Astrocyte of the cerebellum (primary cell): ENCODE data around the gene MMRN2.
"Not testable (repeated sequence)": the region's sequence is repeated elsewhere in the genome, so short reads cannot be mapped to it uniquely, and the experiment has no call there.

ENCODE experiments used
- DNase-seq: peaks from one replicate; pipeline ENCODE4 v3.0.0-alpha.2; 2011; ENCODE audit warnings: low read depth
- H3K4me3 ChIP-seq: 2 replicates; pipeline ENCODE4 v1.5.1; 2011; ENCODE audit warnings: mild to moderate bottlenecking, low read depth, low read length, moderate library complexity
- in situ Hi-C: cut with HindIII; loops from 2 replicates; pipeline ENCODE4 v1.10.0; 2017; ENCODE audit warnings: low sequenced_read_pairs
- TF ChIP-seq, protein P1 (sequence below): IDR thresholded peaks from 2 replicates; pipeline ENCODE4 v1.5.1; 2012; ENCODE audit warnings: low read length, low read depth, moderate library complexity, mild to moderate bottlenecking; ENCODE audit errors: missing control alignments

MMRN2 gene, protein sequence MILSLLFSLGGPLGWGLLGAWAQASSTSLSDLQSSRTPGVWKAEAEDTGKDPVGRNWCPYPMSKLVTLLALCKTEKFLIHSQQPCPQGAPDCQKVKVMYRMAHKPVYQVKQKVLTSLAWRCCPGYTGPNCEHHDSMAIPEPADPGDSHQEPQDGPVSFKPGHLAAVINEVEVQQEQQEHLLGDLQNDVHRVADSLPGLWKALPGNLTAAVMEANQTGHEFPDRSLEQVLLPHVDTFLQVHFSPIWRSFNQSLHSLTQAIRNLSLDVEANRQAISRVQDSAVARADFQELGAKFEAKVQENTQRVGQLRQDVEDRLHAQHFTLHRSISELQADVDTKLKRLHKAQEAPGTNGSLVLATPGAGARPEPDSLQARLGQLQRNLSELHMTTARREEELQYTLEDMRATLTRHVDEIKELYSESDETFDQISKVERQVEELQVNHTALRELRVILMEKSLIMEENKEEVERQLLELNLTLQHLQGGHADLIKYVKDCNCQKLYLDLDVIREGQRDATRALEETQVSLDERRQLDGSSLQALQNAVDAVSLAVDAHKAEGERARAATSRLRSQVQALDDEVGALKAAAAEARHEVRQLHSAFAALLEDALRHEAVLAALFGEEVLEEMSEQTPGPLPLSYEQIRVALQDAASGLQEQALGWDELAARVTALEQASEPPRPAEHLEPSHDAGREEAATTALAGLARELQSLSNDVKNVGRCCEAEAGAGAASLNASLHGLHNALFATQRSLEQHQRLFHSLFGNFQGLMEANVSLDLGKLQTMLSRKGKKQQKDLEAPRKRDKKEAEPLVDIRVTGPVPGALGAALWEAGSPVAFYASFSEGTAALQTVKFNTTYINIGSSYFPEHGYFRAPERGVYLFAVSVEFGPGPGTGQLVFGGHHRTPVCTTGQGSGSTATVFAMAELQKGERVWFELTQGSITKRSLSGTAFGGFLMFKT

GRCh38 chr10:86957471-86958115, at the start of gene MMRN2:
TSS of gene MMRN2 (minus strand) at chr10:86957615. CDS start at chr10:86957541, 74 bp downstream.
- H3K4me3 ChIP-seq: no peak within 1 kb of the TSS
- in situ Hi-C loops: no loop called here
- no peak for DNase-seq
- TF ChIP-seq, protein P1, sequence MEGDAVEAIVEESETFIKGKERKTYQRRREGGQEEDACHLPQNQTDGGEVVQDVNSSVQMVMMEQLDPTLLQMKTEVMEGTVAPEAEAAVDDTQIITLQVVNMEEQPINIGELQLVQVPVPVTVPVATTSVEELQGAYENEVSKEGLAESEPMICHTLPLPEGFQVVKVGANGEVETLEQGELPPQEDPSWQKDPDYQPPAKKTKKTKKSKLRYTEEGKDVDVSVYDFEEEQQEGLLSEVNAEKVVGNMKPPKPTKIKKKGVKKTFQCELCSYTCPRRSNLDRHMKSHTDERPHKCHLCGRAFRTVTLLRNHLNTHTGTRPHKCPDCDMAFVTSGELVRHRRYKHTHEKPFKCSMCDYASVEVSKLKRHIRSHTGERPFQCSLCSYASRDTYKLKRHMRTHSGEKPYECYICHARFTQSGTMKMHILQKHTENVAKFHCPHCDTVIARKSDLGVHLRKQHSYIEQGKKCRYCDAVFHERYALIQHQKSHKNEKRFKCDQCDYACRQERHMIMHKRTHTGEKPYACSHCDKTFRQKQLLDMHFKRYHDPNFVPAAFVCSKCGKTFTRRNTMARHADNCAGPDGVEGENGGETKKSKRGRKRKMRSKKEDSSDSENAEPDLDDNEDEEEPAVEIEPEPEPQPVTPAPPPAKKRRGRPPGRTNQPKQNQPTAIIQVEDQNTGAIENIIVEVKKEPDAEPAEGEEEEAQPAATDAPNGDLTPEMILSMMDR: no peak

DNA sequence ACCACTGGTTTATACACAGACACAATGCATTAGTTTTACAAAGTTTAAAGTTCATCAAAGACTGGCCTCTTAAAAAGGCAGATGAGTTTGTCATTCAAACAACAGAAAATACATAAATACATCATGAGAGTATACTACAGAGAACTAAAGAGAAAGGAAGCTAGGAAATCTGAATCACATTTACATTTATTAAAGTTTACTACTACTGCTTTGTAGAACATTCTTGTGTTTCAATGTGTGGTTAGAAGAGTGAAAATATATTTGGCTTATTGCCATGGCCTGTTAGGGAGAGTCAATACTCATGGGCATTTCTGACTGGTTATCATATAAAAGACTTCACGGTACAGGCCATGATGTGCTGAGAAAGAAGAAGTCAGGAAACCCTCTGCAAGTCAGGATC, 49.7 kb upstream of the MMRN2 start:
- DNase-seq, H3K4me3 ChIP-seq, in situ Hi-C loops: not testable (repeated sequence)

- H3K4me3 ChIP-seq: no peak overlapping the region
- DNase-seq: no peak
- TF ChIP-seq, protein P1: no peak
- in situ Hi-C loops: no loop called here
Measured at GRCh38 chr10:87000491-87000890, 43.1 kb upstream of the MMRN2 start.

- H3K4me3 ChIP-seq, in situ Hi-C loops, DNase-seq: not testable (repeated sequence)
Measured at GRCh38 chr10:86999802-87000403, 42.5 kb upstream of the MMRN2 start.

- no peak for DNase-seq
- no peak overlapping the region for H3K4me3 ChIP-seq
- in situ Hi-C loops: no loop called here
- TF ChIP-seq, protein P1: no peak
Measured at GRCh38 chr10:86992929-86993328, 35.5 kb upstream of the MMRN2 start.

GRCh38 chr10:86992456-86992855, 35.0 kb upstream of the MMRN2 start:
- no peak overlapping the region for H3K4me3 ChIP-seq
- TF ChIP-seq, protein P1: no peak
- no peak for DNase-seq
- in situ Hi-C loops: no loop called here

- in situ Hi-C loops, DNase-seq, H3K4me3 ChIP-seq: not testable (repeated sequence)
Measured at GRCh38 chr10:86991362-86991761, 33.9 kb upstream of the MMRN2 start.
